Stimulated activated CD4-positive, alpha-beta T cell treated with anti-CD3 and anti-CD28 coated beads, Interleukin-2, amount 100 ng/mL, for 24 hours (primary cell): ENCODE data around the gene LRRK1.

Source experiments
- DNase-seq, 2 donors: peaks; one replicate each; pipeline ENCODE4 v3.0.0-alpha.2; 2020

The LRRK1 gene

GRCh38 chr15:101100118-101100517 is 181.0 kb downstream of the LRRK1 start:
- no peak for DNase-seq

GRCh38 chr15:101100593-101101442 is 181.7 kb downstream of the LRRK1 start:
- no peak for DNase-seq

GRCh38 chr15:101101676-101102075 is 182.5 kb downstream of the LRRK1 start:
- no peak for DNase-seq

DNA sequence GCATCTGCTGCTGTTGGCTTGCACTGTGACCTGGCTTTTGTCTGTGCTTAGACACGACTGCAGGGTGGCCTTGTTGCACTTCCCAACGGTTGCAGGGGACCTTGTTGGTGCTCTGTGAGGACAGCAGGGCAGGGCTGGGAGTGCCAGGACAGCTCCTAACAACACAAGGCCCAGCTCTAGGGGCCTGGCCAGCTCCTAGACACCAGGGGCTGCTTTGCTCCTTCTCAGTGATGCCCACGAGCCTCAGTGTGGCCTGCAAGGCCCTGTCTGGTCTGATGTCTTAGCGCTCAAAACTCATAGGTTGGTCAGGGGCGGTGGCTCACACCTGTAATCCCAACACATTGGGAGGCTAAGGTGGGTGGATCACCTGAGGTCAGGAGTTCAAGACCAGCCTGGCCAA is 183.6 kb downstream of the LRRK1 start:
- DNase-seq, result no peak

- DNase-seq, result no peak
Measured at GRCh38 chr15:101103598-101103997, 184.4 kb downstream of the LRRK1 start.

- DNase-seq, result no peak
Measured at GRCh38 chr15:101104141-101104540, 185.0 kb downstream of the LRRK1 start.

DNA sequence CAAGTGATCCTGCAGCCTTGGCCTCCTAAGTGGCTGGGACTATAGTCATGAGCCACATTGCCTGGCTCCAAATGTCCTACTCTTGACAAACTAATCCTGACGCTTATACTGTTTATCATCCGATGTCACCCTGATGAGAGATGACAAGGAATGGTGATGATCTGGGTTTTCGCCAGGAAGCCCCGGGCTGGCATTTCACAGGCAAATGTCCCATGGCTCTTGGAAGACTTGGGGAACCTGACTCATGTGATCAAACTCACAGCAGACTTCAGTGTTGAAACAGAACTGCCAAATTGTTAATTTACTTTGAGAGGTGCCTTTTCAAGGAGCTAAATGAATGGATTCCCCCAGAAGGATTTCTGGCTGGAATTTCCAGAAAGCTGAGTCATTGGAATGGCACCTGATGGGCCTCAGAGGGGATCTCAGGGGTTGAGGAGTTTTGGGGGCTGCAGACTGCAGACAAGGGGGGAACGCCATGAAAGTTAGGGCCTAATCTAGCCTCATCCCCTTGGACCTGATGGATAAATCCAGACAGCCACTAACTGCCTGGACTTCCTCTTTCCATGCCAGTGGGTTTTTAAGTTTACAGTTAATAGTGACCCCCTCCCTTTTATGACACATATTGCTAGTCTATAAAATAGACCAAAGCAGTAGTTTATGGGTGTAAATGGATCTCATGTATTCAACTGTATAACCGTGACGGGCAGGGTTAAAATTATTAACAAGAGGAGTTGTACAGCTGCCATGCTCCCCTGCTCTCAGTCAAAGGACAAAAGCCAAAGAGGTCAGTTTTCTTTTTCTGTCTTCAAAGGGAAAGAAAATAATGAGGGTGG is 186.1 kb downstream of the LRRK1 start:
- no peak for DNase-seq

DNA sequence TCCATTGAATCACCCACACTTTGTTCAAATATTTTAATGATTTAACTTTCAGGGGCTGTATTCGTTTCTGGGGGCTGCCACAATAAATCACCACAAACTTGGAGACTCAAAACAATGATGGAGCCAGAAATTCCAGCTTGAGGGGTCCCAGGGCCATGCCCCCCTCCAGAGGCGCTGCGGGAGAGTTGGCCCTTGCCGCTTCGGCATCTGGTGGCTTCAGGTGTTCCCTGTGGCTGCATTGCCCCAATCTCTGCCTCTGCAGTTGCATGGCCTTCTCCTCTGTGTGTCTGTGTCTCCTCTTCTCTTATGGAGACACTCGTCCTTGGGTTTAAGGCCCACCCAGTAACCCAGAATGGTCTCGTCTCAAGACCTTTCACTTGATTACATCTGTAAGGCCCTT is 187.9 kb downstream of the LRRK1 start:
- DNase-seq, result no peak

GRCh38 chr15:101107625-101108460 is 188.7 kb downstream of the LRRK1 start:
- no peak for DNase-seq

DNA sequence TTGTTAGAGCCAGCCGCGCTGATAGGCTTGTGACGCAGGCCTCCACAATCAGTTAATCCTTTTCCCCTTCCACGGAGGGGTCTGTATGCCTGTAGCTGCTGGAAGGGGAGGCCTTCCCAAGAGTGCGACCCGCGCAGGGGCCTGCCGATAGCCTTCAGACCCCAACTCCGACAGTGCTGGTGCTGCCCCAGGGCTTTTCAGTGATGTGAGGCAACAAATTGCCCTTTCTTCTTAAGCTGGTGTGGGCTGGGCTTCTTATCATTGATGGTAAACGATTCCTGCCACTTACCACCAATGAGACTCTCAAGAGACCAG is 189.3 kb downstream of the LRRK1 start:
- no peak for DNase-seq

GRCh38 chr15:101108791-101109190 is 189.6 kb downstream of the LRRK1 start:
- no peak for DNase-seq

DNA sequence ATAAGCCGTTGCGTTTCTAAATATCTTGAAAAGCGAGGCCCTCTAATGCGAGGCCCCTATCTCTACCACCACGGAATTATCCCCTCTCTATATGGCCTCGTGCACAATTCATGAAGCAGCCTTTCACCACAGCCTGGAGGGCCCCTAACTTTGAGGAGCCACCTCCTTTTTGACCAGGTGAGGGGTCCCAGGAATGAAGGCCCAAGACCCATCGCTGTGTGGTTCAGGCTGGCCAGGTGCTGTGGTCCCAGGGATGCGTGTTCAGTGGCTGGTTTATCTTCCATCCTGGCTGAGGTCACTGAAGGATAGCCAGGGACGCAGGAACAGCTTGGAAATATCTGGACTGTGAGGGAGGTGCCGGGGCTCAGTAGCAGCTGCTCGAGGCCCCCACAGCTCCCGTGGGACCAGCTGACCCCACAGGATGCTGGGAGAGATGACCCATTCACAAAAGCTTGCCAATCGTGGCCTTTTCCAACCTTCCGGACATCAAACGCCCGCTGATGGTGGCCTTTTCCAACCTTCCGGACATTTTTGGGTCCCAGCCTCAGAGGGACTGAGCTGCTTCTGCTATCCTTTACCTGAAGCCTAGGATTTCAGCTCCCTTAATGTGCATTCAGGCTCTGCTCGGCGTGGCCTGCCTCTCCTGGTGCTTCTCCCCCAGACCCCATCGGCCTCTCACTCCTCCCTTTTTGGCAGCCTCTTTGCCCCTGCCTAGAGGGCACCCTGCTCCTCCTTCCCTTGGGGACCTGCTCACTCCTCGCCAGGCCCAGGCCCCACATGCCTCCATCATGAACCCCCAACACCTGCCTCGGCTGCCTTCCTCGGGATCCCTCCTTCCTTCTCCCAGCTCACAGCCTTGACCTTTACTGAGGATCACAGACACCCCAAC is 191.8 kb downstream of the LRRK1 start:
- DNase-seq, result no peak

GRCh38 chr15:101111570-101112262 is 192.6 kb downstream of the LRRK1 start:
- DNase-seq, result no peak

DNA sequence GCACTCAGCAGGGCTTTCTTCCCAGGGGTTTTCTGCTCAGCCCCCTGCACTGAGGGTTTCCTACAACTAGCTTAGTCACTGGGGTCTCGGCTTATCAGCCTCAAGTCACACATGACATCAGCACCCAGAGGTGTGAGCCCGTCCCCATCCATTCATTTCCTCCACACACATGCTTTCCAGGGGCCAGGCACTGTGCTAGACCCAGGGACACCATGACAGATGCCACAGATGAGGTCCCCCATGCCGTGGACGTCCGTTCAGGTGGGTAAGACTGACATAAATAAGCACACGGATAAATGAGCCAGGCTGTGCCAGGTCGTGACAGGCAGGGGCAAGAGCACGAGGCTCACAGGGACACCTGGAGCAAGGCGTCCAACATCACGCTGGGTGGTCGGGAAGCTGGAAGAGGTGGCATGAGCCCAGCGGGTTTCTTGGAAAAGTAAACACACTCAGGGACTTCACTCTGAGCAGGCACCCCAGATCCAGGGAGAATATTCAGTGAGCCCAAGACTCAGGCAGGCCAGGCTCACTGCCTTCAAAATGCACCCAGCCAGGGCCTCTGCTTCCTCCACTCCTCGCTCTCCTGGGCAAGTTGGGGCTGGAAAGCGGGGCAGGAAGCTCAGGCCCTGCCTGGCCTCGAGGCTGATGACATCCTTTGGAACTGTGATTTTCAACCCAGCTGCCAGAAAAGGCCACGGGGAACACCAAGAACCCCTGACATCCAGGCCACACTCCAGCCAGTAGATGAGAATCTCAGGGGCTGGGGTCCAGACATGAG is 193.4 kb downstream of the LRRK1 start:
- DNase-seq, result no peak

DNA sequence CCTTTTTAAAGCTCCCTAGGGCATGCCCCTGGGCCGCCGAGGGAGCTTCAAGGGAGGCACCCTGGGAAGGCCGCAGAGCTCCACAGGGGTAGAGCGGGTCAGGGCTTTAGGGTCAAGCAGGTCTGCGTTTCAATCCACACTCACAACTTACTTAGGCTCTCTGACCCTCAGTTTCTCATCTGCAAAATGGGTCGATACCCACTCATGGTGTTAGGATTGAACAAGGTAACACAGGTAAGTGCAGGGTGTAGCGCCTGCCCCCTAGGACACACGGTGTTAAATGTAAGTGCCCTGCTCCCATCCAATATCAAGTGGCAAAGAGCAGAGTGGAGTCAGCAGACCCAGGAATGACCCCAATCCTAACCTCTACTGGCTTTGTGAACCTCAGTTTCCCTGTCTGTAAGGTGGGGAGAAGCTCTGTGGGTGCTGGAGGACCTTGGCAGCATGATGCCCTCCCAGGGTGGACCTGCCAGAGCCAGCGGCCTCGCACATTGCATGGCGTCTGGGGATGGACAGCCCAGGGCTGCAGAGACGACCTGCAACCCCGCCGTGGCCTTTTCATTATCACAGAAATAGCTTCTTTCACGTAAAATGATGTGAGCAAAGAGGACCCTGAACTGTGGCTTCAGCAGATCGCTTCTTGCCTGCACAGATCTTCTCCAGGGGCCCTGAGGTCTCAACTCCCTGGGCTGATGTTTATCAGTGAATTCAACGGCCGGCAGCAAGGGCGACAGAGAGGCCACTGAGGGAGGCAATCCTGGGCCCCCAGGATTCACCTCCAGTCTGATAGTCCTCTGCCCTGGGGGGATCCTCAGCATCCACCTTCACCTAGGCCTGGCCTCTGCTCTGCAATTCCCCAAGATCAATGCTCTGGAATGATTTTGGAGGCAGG is 194.2 kb downstream of the LRRK1 start:
- no peak for DNase-seq

DNA sequence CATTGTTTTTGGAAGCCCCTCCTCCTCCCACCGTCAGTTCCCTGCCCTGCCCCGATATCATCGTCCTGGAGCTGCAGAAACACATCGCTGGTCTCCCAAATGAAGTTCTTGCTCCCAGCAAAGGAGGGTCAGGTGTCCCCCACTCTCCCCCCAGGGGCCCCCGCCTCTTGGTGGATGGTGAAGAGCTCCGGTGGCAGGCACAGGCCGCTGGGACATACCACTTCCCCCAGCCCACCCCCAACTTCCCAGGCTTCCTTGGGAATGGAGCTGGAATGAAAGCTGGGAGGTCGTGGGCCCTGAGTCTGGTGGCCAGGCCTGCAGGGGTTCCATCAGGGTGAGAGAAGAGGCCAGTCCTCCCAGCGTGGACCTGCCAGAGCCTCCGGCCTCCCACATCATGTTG is 195.0 kb downstream of the LRRK1 start:
- no peak for DNase-seq

- DNase-seq, result no peak
Measured at GRCh38 chr15:101114610-101115009, 195.5 kb downstream of the LRRK1 start.

DNA sequence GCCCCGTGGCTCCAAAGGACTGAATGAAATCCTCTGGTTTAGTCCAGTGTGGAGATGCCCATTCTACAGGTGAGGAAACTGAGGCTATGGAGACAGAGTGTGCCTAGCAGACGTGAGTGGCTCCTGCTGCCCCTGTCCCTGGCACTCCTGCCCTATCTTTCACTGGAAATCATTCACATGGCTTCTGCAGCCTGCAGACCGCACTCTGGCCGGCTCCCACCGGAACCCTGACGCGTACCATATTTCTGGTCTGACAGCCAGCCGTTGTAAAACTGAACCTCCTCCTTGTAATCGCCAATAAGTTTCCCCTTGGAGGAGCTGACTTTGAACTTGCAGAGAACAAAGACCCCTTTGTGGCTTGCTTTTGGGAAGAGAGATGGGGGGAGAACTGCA is 196.2 kb downstream of the LRRK1 start:
- no peak for DNase-seq

GRCh38 chr15:101115786-101116680 is 196.9 kb downstream of the LRRK1 start:
- no peak for DNase-seq
